HAP-1 (cell line): ENCODE results near the gene RPRD1B.

ENCODE experiments used
- DNase-seq, 2 experiments: peaks; one replicate each; pipeline ENCODE4 v3.0.0-alpha.2; 2016 to 2020; ENCODE audit warnings: low spot score in 2 of 2
- H3K27me3 ChIP-seq: fragments of 250-450 bp; sonication (Bioruptor Pico); 2 replicates; pipeline ENCODE4 v1.5.1; 2020; ENCODE audit warnings: low read depth, mild to moderate bottlenecking, moderate library complexity
- H3K36me3 ChIP-seq: fragments of 250-450 bp; sonication (Bioruptor Pico); replicated peaks from 2 replicates; pipeline ENCODE4 v1.5.1; 2020; ENCODE audit warnings: mild to moderate bottlenecking
- H3K4me1 ChIP-seq: fragments of 250-450 bp; sonication (Bioruptor Pico); 2 replicates; pipeline ENCODE4 v1.5.1; 2020; ENCODE audit warnings: mild to moderate bottlenecking
- H3K4me3 ChIP-seq: fragments of 250-450 bp; sonication (Bioruptor Pico); 2 replicates; pipeline ENCODE4 v1.5.1; 2020; ENCODE audit warnings: mild to moderate bottlenecking, moderate library complexity
- H3K9me3 ChIP-seq: fragments of 250-450 bp; sonication (Bioruptor Pico); 2 replicates; pipeline ENCODE4 v1.5.1; 2020; ENCODE audit warnings: mild to moderate bottlenecking, moderate library complexity
- in situ Hi-C: fragments of 300-500 bp; cut with MboI; formaldehyde crosslinking; loops from 3 replicates; pipeline ENCODE4 v1.14.3; 2020; ENCODE audit warnings: low sequenced_read_pairs, inconsistent platforms, mixed read lengths

Gene RPRD1B

GRCh38 chr20:37992802-37993409, 40.6 kb upstream of the RPRD1B start:
- no peaks in the 10 kb centered on the region for H3K9me3 ChIP-seq
- H3K27me3 ChIP-seq = no peaks in the 10 kb centered on the region
- in situ Hi-C loops = loop anchor here (5.0 kb wide), 1 partner anchor 426 kb away; no protein-coding TSS in a partner anchor
- no peak overlapping the region for H3K4me3 ChIP-seq
- peak; percentile 73 to 79 for DNase-seq
- peaks cover 67% of the 10 kb centered on the region for H3K36me3 ChIP-seq
- peaks cover 7% of the 10 kb centered on the region for H3K4me1 ChIP-seq

GRCh38 chr20:37994512-37994911, 39.0 kb upstream of the RPRD1B start:
- H3K36me3 ChIP-seq = peaks cover 72% of the 10 kb centered on the region
- no peaks in the 10 kb centered on the region for H3K9me3 ChIP-seq
- DNase-seq = no peak
- in situ Hi-C loops = loop anchor here (5.0 kb wide), 1 partner anchor 427 kb away; no protein-coding TSS in a partner anchor
- no peaks in the 10 kb centered on the region for H3K27me3 ChIP-seq
- no peak overlapping the region for H3K4me3 ChIP-seq
- H3K4me1 ChIP-seq = peaks cover 7% of the 10 kb centered on the region

DNA sequence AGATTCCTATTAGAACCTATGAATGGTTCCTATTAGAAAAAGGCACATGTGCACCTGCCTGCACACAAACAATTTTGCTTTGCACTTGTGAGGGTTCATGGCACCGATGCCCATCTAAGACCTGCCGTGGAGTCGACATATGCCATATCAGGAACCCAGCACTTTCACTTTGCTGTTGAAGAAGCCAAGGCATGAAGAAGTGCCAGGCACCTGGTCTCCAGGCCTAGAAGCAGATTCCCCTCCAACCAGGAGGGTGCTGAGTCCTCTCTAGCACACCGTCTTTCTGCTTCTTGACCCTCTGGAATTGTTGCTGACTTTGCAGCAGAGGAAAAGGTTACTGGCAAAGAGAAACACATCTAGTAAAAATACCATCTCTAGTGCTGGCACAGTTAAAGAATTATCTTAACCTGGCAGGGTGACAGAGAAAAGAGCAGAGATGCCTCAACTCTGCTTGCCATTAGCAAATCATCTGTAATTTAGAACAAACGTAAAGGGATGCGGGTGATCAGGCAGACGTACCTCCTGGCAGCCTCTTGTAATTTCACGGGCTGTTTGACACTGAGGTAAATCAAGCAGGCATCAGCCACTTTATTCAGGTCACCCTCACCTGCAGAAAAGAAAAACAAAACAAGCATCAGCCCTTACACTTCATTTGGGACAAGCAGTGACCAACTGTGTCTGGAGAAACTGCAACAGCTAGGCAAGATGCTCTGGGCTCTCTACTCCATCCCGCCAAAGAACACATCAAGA, 37.5 kb upstream of the RPRD1B start:
- Histone ChIP-seq H3K4me1 (peaks cover 7% of the 10 kb centered on the region), H3K9me3 (no peaks in the 10 kb centered on the region), H3K4me3 (no peak overlapping the region), H3K27me3 (no peaks in the 10 kb centered on the region), H3K36me3 (peaks cover 74% of the 10 kb centered on the region)
- DNase-seq = no peak
- in situ Hi-C loops = no loop called here

DNA sequence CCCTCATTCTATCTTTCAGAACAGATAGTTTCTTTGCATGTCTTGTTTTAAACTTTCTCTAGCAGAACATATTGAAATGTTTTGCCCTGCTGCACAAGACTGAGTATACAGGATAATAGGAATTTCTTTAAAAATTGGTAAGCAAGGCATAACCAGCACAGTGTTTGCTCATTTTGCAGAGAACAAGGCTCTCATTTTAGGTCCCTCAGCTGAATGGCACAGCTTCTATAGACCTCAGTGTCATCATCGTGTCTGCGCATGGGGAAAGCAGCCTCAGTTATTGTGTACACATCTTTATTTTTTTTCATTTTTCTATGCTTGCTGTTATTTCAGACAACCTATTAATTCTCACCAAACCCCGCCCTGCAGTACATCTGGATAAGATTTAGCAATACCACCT, 36.0 kb upstream of the RPRD1B start:
- peaks cover 78% of the 10 kb centered on the region for H3K36me3 ChIP-seq

DNA sequence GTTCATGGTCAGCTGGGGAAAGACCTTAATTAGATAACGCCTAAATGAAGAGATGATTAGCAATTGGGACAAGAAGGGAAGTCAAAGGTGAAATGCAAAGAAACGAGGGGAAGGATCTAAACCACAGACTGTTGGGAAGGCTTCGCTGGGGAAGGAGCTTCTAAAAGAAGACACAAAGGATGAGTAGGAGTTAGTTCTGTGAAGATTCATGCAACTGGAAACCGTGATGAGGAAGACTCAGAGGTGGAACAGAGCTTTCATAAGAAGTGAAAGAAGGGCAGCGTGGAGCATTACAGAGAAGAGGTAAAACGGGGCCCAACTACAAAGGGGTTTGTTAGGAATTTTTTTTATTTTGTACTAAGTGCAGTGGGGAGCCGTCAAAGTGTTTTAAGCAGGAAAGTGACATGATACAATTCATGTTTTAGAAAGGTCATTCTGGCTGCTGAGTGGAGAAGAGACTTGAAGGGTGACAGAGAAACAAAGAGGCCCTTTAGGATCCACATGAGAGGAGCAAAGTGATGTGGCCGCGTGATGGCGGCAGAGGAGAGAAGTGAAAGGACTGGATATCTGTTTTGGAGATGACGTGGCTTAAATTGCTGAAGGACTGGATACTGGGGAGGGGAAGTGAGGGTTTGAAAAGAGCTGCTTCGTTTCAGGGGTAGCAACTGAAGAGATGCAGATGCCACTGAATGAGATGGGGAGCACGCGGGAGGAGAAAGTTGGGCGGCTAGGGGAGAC, 33.9 kb upstream of the RPRD1B start:
- no peaks in the 10 kb centered on the region for H3K27me3 ChIP-seq
- no peaks in the 10 kb centered on the region for H3K9me3 ChIP-seq
- H3K4me3 ChIP-seq = no peak overlapping the region
- H3K36me3 ChIP-seq = peaks cover 83% of the 10 kb centered on the region
- no peaks in the 10 kb centered on the region for H3K4me1 ChIP-seq
- no peak for DNase-seq
- in situ Hi-C loops = no loop called here

More for the DNA sequence above, 36.0 kb upstream of the RPRD1B start:
- H3K4me3 ChIP-seq = no peak overlapping the region
- H3K27me3 ChIP-seq = no peaks in the 10 kb centered on the region
- no peak for DNase-seq
- no peaks in the 10 kb centered on the region for H3K9me3 ChIP-seq
- peaks cover 6% of the 10 kb centered on the region for H3K4me1 ChIP-seq
- in situ Hi-C loops = no loop called here

GRCh38 chr20:38000293-38000692, 33.3 kb upstream of the RPRD1B start:
- H3K27me3 ChIP-seq = no peaks in the 10 kb centered on the region
- no peak for DNase-seq
- no peaks in the 10 kb centered on the region for H3K9me3 ChIP-seq
- in situ Hi-C loops = no loop called here
- peaks cover 80% of the 10 kb centered on the region for H3K36me3 ChIP-seq
- no peak overlapping the region for H3K4me3 ChIP-seq
- H3K4me1 ChIP-seq = peaks cover under 1% of the 10 kb centered on the region

GRCh38 chr20:38001173-38001875, 32.2 kb upstream of the RPRD1B start:
- Histone ChIP-seq H3K27me3 (no peaks in the 10 kb centered on the region), H3K4me1 (peaks cover 6% of the 10 kb centered on the region), H3K4me3 (no peak overlapping the region), H3K9me3 (no peaks in the 10 kb centered on the region), H3K36me3 (peaks cover 69% of the 10 kb centered on the region)
- DNase-seq = no peak
- in situ Hi-C loops = no loop called here

GRCh38 chr20:38001981-38002380, 31.6 kb upstream of the RPRD1B start:
- no peaks in the 10 kb centered on the region for H3K27me3 ChIP-seq
- H3K36me3 ChIP-seq = peaks cover 64% of the 10 kb centered on the region
- H3K9me3 ChIP-seq = no peaks in the 10 kb centered on the region
- no peak overlapping the region for H3K4me3 ChIP-seq
- peaks cover 6% of the 10 kb centered on the region for H3K4me1 ChIP-seq
- DNase-seq = no peak
- in situ Hi-C loops = no loop called here

GRCh38 chr20:38002422-38002821, 31.1 kb upstream of the RPRD1B start:
- Histone ChIP-seq H3K36me3 (peaks cover 60% of the 10 kb centered on the region), H3K4me1 (peaks cover 6% of the 10 kb centered on the region), H3K4me3 (no peak overlapping the region), H3K9me3 (no peaks in the 10 kb centered on the region), H3K27me3 (no peaks in the 10 kb centered on the region)
- in situ Hi-C loops = no loop called here
- no peak for DNase-seq

GRCh38 chr20:38004416-38004815, 29.1 kb upstream of the RPRD1B start:
- no peak overlapping the region for H3K4me3 ChIP-seq
- peaks cover 40% of the 10 kb centered on the region for H3K36me3 ChIP-seq
- DNase-seq = no peak
- peaks cover 6% of the 10 kb centered on the region for H3K4me1 ChIP-seq
- no peaks in the 10 kb centered on the region for H3K27me3 ChIP-seq
- H3K9me3 ChIP-seq = no peaks in the 10 kb centered on the region
- in situ Hi-C loops = no loop called here

DNA sequence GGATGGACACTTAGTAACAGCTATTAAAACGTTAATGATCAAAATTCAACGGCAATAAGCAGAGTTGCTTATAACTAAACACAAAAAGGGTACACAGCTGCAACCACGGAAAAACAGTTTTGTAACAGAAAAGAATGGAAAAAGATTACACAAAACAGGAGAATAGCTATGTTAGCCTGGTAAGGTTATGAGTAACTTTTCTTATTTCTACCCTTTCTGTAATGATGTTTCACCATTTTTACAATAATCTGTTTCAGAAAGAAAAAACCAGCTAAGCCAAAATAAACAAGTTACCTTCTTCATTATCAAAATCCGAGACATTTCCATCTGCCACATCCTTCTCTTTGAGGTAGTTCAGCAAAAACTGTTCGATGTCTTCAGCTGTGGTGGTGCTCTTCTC, 27.6 kb upstream of the RPRD1B start:
- peaks cover 35% of the 10 kb centered on the region for H3K36me3 ChIP-seq
- DNase-seq = no peak

DNA sequence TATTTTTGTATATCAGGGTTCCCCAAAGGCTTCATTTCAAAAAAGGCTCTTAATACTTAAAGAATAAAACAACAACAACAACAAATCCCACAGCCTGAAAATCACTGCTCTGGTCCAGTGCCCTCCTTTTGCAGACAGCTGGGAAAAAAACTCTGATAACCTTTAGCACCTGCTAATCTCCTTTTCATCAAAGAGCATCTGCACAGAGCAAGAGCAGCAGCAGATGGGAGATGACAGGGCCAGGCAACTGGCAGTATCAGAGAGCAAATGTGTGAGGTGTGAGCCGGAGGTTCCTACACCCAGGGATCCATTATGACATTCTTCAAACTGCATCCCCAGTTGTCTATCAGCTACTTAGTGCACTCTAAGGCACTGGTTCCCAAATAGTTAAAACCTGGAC, 26.0 kb upstream of the RPRD1B start:
- H3K4me1 ChIP-seq = peaks cover 6% of the 10 kb centered on the region
- no peaks in the 10 kb centered on the region for H3K27me3 ChIP-seq
- no peak for DNase-seq
- H3K9me3 ChIP-seq = no peaks in the 10 kb centered on the region
- no peak overlapping the region for H3K4me3 ChIP-seq
- peaks cover 38% of the 10 kb centered on the region for H3K36me3 ChIP-seq
- in situ Hi-C loops = no loop called here

More for the DNA sequence above, 27.6 kb upstream of the RPRD1B start:
- Histone ChIP-seq H3K4me1 (peaks cover 6% of the 10 kb centered on the region), H3K9me3 (no peaks in the 10 kb centered on the region), H3K27me3 (no peaks in the 10 kb centered on the region), H3K4me3 (no peak overlapping the region)
- in situ Hi-C loops = no loop called here

GRCh38 chr20:38008233-38008944, 25.2 kb upstream of the RPRD1B start:
- H3K4me3 ChIP-seq = no peak overlapping the region
- DNase-seq = no peak
- H3K27me3 ChIP-seq = no peaks in the 10 kb centered on the region
- no peaks in the 10 kb centered on the region for H3K9me3 ChIP-seq
- peaks cover 6% of the 10 kb centered on the region for H3K4me1 ChIP-seq
- in situ Hi-C loops = no loop called here
- H3K36me3 ChIP-seq = peaks cover 38% of the 10 kb centered on the region
